MG63 (cell line): ENCODE results near the gene TP53RK. TPM values are rescaled to one million over a fixed set of nuclear protein-coding genes. Genes with fewer than 3 reads are reported as not detected.
A peak's percentile ranks its signal among the peaks of the same experiment; 100 is the strongest.

Experiments used
- DNase-seq: peaks from one replicate; pipeline ENCODE4 v3.0.0-alpha.2; 2020
- H3K27me3 ChIP-seq: fragments of 250-450 bp; sonication (Bioruptor Pico); 2 replicates; pipeline ENCODE4 v1.5.1; 2020; ENCODE audit warnings: mild to moderate bottlenecking, moderate library complexity
- H3K36me3 ChIP-seq: fragments of 250-450 bp; sonication (Bioruptor Pico); 2 replicates; pipeline ENCODE4 v1.5.1; 2020; ENCODE audit warnings: mild to moderate bottlenecking, moderate library complexity
- H3K4me3 ChIP-seq: fragments of 250-450 bp; sonication (Bioruptor Pico); 2 replicates; pipeline ENCODE4 v1.5.1; 2020; ENCODE audit warnings: mild to moderate bottlenecking, moderate library complexity
- H3K9me3 ChIP-seq: fragments of 250-450 bp; sonication (Bioruptor Pico); 2 replicates; pipeline ENCODE4 v1.5.1; 2020; ENCODE audit warnings: mild to moderate bottlenecking, moderate library complexity
- total RNA-seq: library from RNA; depleted of rRNA; stranded (reverse); fragments of >200 nt; shearing (Covaris generic); gene quantifications from 2 replicates; pipeline ENCODE4 v1.2.3, GENCODE V29; 2014; ENCODE audit warnings: low replicate concordance; rRNA removed

Gene TP53RK
- 30.4 and 50.8 TPM in 2 replicates for total RNA-seq

DNA sequence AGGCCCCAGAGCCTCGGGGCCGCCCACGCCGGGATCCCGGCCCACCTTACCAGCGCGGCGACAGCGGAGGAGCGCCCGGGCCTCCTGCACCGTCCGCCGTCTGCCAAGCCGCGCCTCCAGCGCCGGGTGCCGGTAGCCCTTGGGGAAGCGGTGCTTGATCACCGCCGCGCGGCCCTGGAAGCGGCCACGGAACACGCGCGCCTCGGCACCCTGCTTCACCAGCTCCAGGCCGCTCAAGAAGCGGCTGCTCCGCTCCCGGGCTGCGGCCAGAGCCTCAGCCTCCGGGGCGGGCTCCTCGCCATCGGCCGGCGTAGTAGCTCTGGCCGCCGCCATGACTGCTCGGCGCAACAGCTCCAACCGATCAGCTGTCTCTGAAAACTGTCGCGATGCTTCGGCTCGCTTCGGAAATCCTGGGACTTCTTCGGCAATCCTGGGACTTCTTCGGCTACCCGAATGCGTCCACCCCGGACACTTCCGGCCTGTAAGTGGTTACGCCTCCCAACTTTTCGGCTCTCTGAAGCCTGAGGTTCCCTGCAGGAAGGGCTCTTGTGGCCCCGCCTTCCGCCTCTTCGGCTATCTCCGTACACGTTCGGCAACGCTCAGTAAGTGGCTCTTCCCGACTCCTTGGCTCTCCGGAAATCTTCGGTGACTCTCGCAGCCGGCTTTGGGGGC is at the start of gene TP53RK:
Gene TP53RK (minus strand): TSS at position 363 of the 672 bp plus-strand sequence. CDS start 30 bp downstream, at position 333.
- DNase-seq: peak; percentile 100
- Histone ChIP-seq H3K9me3 (no peaks in the 10 kb centered on the region), H3K36me3 (peaks cover 28% of the 10 kb centered on the region), H3K27me3 (no peaks in the 10 kb centered on the region), H3K4me3 (peak within 1 kb of the TSS; percentile 95)

DNA sequence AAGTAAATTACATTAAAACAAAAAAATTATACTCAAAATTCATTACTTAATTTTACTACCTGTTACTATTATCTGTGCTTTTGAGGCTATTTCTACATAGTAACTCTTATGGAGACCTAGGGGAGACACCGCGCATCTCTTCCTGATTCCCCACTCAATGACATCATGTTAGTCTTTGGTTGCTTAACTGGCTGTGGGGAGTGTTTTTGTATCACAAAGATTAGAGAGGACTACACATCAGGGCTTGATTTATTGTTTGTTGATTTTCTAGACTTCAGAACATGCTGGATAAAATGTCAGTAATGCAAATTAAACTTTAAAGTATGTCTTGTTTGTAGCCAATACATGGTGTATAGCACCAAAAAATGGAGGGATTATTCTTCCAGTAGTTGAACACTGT is 46.2 kb upstream of the TP53RK start:
- Histone ChIP-seq H3K27me3 (no peaks in the 10 kb centered on the region), H3K9me3 (0 out of 2 replicates have a peak, but pooled peaks cover under 1% of the 10 kb centered on the region), H3K4me3 (no peak overlapping the region), H3K36me3 (peaks cover 23% of the 10 kb centered on the region)
- no peak for DNase-seq

DNA sequence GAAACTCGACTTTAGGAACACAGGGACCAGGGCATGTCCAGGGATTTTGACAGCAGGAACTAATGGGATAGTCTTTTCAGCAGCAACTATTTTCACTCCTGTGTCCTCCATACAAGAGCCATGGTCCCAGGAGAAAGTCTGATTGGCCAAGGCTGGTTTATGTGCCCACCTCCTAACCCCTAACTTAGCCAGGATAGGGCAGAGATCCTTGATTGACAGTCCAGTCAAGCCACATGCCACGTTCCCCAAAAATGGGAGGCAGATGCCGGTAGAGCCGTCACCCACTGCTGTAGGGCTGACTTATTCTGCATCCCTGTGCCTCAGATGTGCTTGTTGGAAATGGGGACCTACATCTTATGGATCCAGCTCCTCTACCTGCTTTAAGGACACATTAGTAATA is 42.5 kb upstream of the TP53RK start:
- no peaks in the 10 kb centered on the region for H3K27me3 ChIP-seq
- no peak overlapping the region for H3K4me3 ChIP-seq
- DNase-seq: no peak
- no peaks in the 10 kb centered on the region for H3K9me3 ChIP-seq
- H3K36me3 ChIP-seq: peaks cover 39% of the 10 kb centered on the region

DNA sequence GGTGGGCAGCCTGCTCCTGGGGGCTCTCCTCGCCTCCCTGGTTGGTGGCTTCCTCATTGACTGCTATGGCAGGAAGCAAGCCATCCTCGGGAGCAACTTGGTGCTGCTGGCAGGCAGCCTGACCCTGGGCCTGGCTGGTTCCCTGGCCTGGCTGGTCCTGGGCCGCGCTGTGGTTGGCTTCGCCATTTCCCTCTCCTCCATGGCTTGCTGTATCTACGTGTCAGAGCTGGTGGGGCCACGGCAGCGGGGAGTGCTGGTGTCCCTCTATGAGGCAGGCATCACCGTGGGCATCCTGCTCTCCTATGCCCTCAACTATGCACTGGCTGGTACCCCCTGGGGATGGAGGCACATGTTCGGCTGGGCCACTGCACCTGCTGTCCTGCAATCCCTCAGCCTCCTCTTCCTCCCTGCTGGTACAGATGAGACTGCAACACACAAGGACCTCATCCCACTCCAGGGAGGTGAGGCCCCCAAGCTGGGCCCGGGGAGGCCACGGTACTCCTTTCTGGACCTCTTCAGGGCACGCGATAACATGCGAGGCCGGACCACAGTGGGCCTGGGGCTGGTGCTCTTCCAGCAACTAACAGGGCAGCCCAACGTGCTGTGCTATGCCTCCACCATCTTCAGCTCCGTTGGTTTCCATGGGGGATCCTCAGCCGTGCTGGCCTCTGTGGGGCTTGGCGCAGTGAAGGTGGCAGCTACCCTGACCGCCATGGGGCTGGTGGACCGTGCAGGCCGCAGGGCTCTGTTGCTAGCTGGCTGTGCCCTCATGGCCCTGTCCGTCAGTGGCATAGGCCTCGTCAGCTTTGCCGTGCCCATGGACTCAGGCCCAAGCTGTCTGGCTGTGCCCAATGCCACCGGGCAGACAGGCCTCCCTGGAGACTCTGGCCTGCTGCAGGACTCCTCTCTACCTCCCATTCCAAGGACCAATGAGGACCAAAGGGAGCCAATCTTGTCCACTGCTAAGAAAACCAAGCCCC is 36.2 kb upstream of the TP53RK start:
- H3K27me3 ChIP-seq: no peaks in the 10 kb centered on the region
- peaks cover 19% of the 10 kb centered on the region for H3K36me3 ChIP-seq
- no peak overlapping the region for H3K4me3 ChIP-seq
- no peaks in the 10 kb centered on the region for H3K9me3 ChIP-seq
- no peak for DNase-seq

DNA sequence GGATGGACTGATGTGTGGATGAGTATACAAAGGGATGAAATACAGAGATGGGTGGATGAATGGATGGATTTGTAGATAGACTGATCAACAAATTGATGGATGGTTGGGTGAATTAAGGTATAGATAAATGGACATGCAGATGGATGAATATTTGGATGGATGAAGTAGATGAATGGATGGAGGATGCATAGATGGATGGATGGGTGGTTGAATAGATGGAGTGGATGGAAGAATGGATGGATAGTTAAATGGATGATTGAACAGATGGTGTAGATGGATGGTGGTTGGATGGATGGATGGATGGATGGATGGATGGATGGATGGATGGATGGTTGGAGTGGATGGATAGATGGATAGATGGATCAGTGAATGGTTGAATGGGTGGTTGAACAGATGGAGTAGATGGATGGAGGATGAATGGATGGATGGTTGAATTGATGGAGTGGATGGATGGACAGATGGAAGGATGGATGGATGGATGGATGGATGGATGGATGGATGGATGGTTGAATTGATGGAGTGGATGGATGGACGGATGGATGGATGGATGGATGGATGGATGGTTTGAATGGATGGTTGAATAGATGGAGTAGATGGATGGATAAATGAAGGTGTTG is 35.2 kb upstream of the TP53RK start:
- H3K4me3 ChIP-seq: no peak overlapping the region
- no peak for DNase-seq
- no peaks in the 10 kb centered on the region for H3K9me3 ChIP-seq
- peaks cover 21% of the 10 kb centered on the region for H3K36me3 ChIP-seq
- H3K27me3 ChIP-seq: no peaks in the 10 kb centered on the region

DNA sequence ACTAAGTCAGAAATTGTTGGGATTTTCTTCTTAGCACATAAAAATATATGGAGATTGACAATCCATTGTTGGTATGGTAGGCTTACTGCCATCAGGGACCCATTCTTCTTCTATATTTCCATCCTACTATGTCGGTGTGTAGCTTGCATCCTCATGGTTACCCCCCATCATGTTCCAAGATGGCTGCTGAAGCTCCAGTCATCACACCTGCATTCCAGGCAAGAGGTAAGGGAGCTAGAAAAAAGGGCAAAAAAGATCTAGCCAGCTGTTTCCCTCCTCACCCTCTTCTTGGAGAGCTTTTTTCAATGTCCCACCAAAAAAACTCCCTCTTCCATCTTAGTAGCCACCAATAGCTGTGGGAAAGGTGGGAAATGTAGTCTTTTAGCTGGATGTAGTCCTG is 33.8 kb upstream of the TP53RK start:
- Histone ChIP-seq H3K36me3 (peaks cover 16% of the 10 kb centered on the region), H3K9me3 (no peaks in the 10 kb centered on the region), H3K4me3 (no peak overlapping the region), H3K27me3 (no peaks in the 10 kb centered on the region)
- no peak for DNase-seq

DNA sequence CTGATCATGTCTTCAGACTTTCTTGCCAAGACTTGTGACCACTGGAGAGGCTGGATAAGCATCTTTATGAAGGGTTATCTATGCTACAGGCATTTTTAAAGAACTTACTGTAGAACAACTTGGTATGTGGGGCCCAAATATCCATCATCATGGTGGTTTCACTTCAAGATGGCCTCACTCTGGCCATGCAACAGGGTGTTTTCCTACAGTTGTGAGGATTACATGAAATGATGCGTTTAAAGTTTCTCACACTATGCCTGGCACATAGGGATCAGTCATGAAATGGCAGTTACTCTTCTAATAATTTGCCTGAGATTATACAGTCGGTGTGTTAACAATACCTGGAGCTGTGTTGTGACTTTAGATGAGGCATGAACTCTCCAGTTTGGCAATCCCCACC is 33.2 kb upstream of the TP53RK start:
- no peak overlapping the region for H3K4me3 ChIP-seq
- DNase-seq: no peak
- no peaks in the 10 kb centered on the region for H3K27me3 ChIP-seq
- H3K36me3 ChIP-seq: peaks cover 10% of the 10 kb centered on the region
- no peaks in the 10 kb centered on the region for H3K9me3 ChIP-seq

DNA sequence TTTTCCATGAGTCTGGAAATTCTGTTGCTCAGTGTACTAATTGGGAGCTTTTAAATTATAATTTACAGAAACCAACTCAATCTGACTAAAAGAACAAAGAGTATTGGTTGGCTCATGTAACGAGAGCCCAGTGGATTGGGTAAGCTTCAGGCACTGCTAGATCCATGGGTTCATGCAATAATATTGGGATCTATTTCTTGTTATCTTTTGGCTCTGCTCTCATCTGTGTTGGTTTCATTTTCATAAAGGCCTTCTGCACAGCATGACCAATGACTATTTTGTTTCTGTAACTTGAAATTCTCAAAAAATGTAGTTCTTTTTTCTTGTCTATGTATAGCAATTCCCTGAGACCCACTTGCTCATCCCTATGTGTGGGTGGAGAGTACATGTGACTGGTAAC is 32.2 kb upstream of the TP53RK start:
- H3K9me3 ChIP-seq: no peaks in the 10 kb centered on the region
- no peak for DNase-seq
- H3K4me3 ChIP-seq: no peak overlapping the region
- H3K36me3 ChIP-seq: peaks cover 8% of the 10 kb centered on the region; the same call in 1 of the 2 replicates
- no peaks in the 10 kb centered on the region for H3K27me3 ChIP-seq

DNA sequence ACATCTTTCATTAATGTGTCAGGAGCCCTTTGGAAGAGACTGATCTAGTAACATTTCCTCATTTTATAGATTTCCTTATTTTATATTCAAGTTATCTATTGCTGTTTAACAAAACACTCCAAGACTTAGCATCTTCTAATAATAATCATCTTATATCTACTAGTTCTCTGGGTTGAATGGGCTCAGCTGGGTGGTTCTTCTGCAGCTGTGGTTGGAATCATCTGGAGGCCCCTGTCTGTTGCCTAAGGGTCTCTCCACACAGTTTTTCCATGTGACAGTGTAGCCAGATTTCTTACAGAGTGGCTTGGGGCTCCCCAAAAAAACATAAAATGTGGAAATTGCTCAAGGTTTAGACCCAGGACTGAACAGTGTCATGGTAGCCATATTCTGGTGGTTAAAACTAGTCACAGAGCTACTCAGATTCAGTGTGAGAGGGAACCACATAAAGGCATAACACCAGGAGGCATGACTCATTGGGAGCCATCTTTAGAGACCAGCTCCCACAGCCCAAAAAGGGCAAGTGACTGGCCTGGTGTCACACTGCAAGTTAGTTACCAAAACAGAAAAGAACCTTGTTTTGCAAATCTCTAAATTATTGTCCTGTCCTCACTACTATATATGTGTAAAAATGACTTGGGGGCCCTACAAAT is 31.7 kb upstream of the TP53RK start:
- H3K36me3 ChIP-seq: peaks cover 8% of the 10 kb centered on the region; the same call in 1 of the 2 replicates
- no peaks in the 10 kb centered on the region for H3K9me3 ChIP-seq
- no peak for DNase-seq
- no peak overlapping the region for H3K4me3 ChIP-seq
- H3K27me3 ChIP-seq: no peaks in the 10 kb centered on the region

DNA sequence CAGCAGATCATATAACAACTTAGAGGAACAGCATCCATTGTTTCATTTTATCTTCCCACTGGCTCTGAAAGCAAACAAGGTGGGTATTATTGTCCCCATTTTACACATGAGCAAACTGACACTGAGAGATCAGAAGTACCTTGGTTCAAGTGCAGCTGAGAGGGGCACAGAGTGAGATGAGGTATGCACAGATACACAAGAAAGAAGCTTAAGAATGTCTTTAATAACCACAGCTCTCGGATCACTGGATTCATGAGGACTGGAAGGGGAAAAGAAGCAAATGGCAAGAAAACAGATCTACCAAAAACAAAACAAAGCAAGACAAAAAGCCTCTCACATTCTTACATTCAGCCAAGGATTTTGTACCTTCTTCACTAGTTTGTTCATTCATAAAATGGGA is 30.8 kb upstream of the TP53RK start:
- Histone ChIP-seq H3K4me3 (no peak overlapping the region), H3K9me3 (no peaks in the 10 kb centered on the region), H3K27me3 (no peaks in the 10 kb centered on the region), H3K36me3 (peaks cover 8% of the 10 kb centered on the region; the same call in 1 of the 2 replicates)
- DNase-seq: no peak

DNA sequence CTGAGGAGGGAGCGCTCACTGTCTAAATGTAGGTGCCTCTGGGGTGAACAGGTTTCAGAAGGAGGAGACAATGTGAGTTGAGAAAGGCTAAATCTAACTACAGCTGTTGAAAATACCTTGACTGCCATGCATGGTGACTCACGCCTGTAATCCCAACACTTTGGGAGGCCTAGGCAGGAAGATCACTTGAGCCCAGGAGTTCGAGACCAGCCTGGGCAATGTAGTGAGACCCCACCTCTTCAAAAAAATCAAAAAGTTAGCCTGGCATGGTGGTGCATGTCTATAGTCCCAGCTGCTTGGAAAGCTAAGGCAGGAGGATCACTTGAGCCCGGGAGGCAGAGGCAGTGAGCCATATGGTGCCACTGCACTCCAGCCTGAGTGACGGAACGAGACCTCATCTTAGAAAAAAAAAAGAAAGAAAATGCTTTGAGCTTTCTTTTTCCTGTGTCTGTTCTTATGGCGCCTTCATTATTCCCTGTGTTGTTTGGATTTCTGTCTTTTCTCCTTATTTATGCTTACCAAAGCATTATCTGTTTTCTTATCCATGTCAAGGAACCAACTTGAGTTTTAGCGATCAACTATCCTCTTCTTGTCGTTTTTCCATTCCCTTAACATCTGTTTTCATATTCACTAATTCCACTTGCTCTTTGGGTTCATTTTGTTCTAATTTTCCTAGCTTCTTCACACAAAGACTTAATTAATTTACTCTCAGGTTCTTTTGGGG is 28.7 kb upstream of the TP53RK start:
- H3K36me3 ChIP-seq: peaks cover 6% of the 10 kb centered on the region; the same call in 1 of the 2 replicates
- H3K9me3 ChIP-seq: no peaks in the 10 kb centered on the region
- H3K27me3 ChIP-seq: no peaks in the 10 kb centered on the region
- H3K4me3 ChIP-seq: no peak overlapping the region
- DNase-seq: no peak

DNA sequence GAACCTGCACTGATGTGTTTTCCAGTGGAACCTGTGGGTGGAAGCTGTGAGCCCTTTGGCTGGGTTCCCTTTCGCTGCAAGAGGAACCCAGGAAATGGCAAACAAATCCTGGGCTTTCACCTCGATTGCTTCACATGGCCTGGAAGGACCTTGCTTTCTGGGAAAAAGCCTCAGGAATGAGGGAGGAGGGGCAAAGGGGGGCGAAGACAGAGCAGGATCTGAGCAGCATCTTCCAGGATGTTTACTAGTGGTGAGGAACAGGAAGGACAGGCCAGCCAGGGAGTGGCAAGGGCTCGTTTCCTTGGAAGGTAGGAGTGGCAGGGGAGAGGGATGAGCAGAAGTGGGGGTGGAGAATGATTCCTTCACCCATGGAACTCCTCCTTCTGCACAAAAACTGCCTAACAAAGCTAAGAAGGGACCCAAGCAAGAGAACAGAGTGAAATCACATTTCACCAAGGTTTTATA is 26.1 kb upstream of the TP53RK start:
- Histone ChIP-seq H3K36me3 (peaks cover 18% of the 10 kb centered on the region), H3K4me3 (no peak overlapping the region), H3K9me3 (no peaks in the 10 kb centered on the region), H3K27me3 (no peaks in the 10 kb centered on the region)
- DNase-seq: peak; percentile 68

DNA sequence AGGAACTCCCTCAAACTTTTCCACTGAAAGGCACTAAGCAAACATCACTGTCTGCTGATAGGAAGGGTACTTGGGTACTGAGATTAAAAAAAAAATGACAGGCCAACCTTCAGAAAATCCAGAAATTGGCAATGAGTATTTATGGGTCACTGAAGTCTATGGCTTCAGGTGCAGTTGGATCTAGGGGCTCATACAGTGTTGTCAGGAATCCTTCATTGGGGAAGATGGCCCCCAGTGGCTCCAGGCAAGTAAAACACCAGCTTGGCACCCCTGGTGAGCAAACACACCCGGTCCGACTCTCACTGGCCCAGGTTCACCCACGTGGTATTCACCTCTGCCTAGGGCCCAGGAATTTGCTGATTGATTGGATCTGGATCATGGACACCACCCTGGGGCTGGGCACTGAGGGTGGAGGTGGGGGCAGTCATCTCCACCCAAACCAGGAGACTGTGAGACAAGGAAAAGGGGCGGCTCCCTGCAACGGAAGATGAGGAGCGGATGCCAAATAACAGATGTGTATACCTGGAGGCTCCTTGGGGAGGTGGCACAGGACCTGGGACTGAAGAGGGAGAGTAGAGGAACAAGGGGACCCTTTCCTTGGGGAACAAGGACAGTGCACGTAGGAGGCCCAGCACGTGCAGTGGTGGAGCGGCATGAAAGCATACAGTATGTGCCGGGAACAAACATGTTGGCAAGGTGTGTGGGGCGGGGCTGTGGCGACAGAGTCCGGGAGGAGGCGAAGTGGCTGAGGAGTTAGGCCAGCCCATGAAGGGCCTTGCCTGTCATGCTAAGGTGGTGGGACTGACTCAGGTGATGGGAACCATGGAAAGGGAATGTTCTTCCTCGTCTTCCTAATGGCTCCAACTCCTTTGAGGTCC is 25.0 kb upstream of the TP53RK start:
- no peak for DNase-seq
- no peaks in the 10 kb centered on the region for H3K9me3 ChIP-seq
- no peak overlapping the region for H3K4me3 ChIP-seq
- H3K36me3 ChIP-seq: peaks cover 12% of the 10 kb centered on the region
- no peaks in the 10 kb centered on the region for H3K27me3 ChIP-seq

DNA sequence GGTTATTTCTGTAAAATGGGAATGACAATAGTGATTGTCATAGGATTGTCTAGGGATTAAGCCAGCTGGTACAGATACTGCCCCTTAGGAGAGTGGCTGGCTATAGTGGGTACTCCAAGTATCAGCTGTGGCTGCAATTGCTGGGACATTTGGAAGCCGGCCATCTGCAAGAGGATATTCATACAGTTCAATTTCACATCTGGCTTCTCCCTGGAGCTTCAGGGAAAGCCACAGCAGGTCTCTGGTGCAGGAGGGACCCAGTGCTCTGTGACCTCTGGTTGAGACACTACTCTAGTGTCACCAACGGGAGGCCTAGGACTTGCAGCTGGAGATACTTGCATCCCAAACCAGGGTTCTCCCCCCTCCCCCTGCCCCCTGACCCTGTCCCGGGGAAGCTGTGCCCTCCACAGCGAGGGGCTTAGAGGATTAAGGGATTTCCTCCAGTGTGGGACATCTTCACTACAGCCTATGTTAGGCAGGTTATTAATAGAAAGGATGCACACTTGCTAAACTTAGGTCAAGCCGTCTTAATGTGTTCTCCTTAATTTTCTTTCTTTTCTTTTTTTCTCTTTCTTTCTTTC is 22.9 kb upstream of the TP53RK start:
- H3K36me3 ChIP-seq: peaks cover 12% of the 10 kb centered on the region
- H3K4me3 ChIP-seq: no peak overlapping the region
- H3K9me3 ChIP-seq: no peaks in the 10 kb centered on the region
- H3K27me3 ChIP-seq: no peaks in the 10 kb centered on the region
- no peak for DNase-seq
